Gastroesophageal sphincter (tissue), 4 donors: Measurements from ENCODE around the gene GRK1. TPM values are rescaled to one million over a fixed set of nuclear protein-coding genes. Genes with fewer than 3 reads are reported as not detected.

ENCODE experiments used
- ATAC-seq: fragments of 150-250 bp; one replicate; pipeline ENCODE4 v1.9.1; 2016; ENCODE audit warnings: mild to moderate bottlenecking, moderate library complexity
- H3K27ac ChIP-seq, 4 donors: fragments of 200-600 bp; sonication (generic) in 3 of 4; 1 replicate in 3 of 4; 2 replicates in 1 of 4; pipeline ENCODE4 v1.5.1; 2016 to 2019
- H3K27me3 ChIP-seq: fragments of 200-600 bp; sonication (generic); one replicate; pipeline ENCODE4 v1.5.1; 2019
- H3K36me3 ChIP-seq, 2 donors: fragments of 200-600 bp; sonication (generic); one replicate each; pipeline ENCODE4 v1.5.1; 2019; ENCODE audit warnings: control low read depth in 1 of 2
- H3K4me1 ChIP-seq, 3 donors: fragments of 200-600 bp; sonication (generic); 1 replicate in 2 of 3; 2 replicates in 1 of 3; pipeline ENCODE4 v1.5.1; 2016 to 2019; ENCODE audit warnings: control low read depth in 2 of 3
- H3K4me3 ChIP-seq, 2 donors: fragments of 200-600 bp; sonication (generic); one replicate each; pipeline ENCODE4 v1.5.1; 2019; ENCODE audit warnings: mild to moderate bottlenecking in 1 of 2, moderate library complexity in 1 of 2
- H3K9me3 ChIP-seq, 3 donors: fragments of 200-600 bp; sonication (generic); one replicate each; pipeline ENCODE4 v1.5.1; 2017 to 2019; ENCODE audit warnings: control low read depth in 2 of 3
- CTCF ChIP-seq, 4 experiments: fragments of 200-600 bp in 2 of 4; fragments of 450-650 bp in 2 of 4; sonication (generic) in 1 of 4; IDR thresholded peaks; one replicate each; pipeline ENCODE4 v1.5.1; 2017 to 2019; ENCODE audit warnings: antibody characterized with exemption in 4 of 4, mild to moderate bottlenecking in 2 of 4, moderate library complexity in 2 of 4
- EP300 ChIP-seq: sonication (generic); formaldehyde crosslinking; IDR thresholded peaks from one replicate; pipeline ENCODE4 v1.6.1; 2017; ENCODE audit warnings: antibody characterized with exemption, mild to moderate bottlenecking
- POLR2A ChIP-seq, 2 donors: fragments of 450-650 bp; IDR thresholded peaks; one replicate each; pipeline ENCODE4 v1.6.1; 2017; ENCODE audit warnings: antibody characterized with exemption in 2 of 2, mild to moderate bottlenecking in 2 of 2, moderate library complexity in 1 of 2
- POLR2AphosphoS5 ChIP-seq: sonication (generic); formaldehyde crosslinking; IDR thresholded peaks from one replicate; pipeline ENCODE4 v1.6.1; 2017; ENCODE audit warnings: antibody characterized with exemption
- WGBS, 2 donors: methylation state at CpG; one replicate each; pipeline ENCODE4 v1.1.5; 2018; ENCODE audit warnings: low coverage in 1 of 2; 5-methylcytosine and 5-hydroxymethylcytosine counted together
- total RNA-seq, 4 donors: library from RNA; depleted of rRNA; stranded (reverse); fragments of >200 nt; gene quantifications; one replicate each; pipeline ENCODE4 v1.1.0, GENCODE V29; 2016

GRK1 gene
- total RNA-seq, 4 donors from 2014 or later, result 0.15 TPM; not detected in 3

- no peak within 1 kb of the TSS for H3K27ac ChIP-seq
- 98% methylated on average over 6 of the region's 47 CpGs; no CpG with 5 or more reads in 1 of the 2 donors for WGBS, 2 donors
- no peaks in the 10 kb centered on the region for H3K4me1 ChIP-seq
- no peaks in the 10 kb centered on the region for H3K36me3 ChIP-seq
- ATAC-seq, result no peak
- no peaks in the 10 kb centered on the region for H3K27me3 ChIP-seq
- no peak within 1 kb of the TSS for H3K4me3 ChIP-seq
- TF ChIP-seq EP300 (no peak), POLR2AphosphoS5 (no peak), CTCF (IDR thresholded peaks at IDR 0.05) (no peak), POLR2A (IDR thresholded peaks at IDR 0.05) (no peak)
- peaks cover 0 to 20% (median 0%) of the 10 kb centered on the region in 3 donors for H3K9me3 ChIP-seq
These were observed 8.9 kb upstream of the GRK1 start, which contains the start of gene ATP4B for GRCh38 chr13:113657851-113658741. Gene ATP4B, minus strand, starts transcription at chr13:113658198. Its CDS starts 54 bp downstream, at chr13:113658144.

GRCh38 chr13:113658836-113659235 is 8.2 kb upstream of the GRK1 start:
- Histone ChIP-seq H3K36me3 (no peaks in the 10 kb centered on the region), H3K27me3 (no peaks in the 10 kb centered on the region), H3K9me3 (peaks cover 0 to 20% (median 0%) of the 10 kb centered on the region in 3 donors), H3K4me1 (no peaks in the 10 kb centered on the region), H3K27ac (no peak overlapping the region), H3K4me3 (no peak overlapping the region)
- TF ChIP-seq EP300, result no peak
- TF ChIP-seq POLR2AphosphoS5, result no peak
- TF ChIP-seq POLR2A (IDR thresholded peaks at IDR 0.05), result no peak
- no peak for TF ChIP-seq CTCF (IDR thresholded peaks at IDR 0.05)
- WGBS, 2 donors, result no CpG with 5 or more reads among the region's 14 CpGs
- ATAC-seq, result no peak

- no peak for TF ChIP-seq POLR2AphosphoS5
- TF ChIP-seq POLR2A (IDR thresholded peaks at IDR 0.05), result no peak
- no peak for TF ChIP-seq CTCF (IDR thresholded peaks at IDR 0.05)
- no peak for TF ChIP-seq EP300
- Histone ChIP-seq H3K4me1 (no peaks in the 10 kb centered on the region), H3K4me3 (no peak overlapping the region), H3K9me3 (peaks cover 0 to 20% (median 0%) of the 10 kb centered on the region in 3 donors), H3K27me3 (no peaks in the 10 kb centered on the region), H3K27ac (no peak overlapping the region), H3K36me3 (no peaks in the 10 kb centered on the region)
- no peak for ATAC-seq
- WGBS, 2 donors, result 85 to 99% methylated on average over 5 to 8 of the region's 8 CpGs
These were observed 7.7 kb upstream of the GRK1 start for GRCh38 chr13:113659337-113659736.

GRCh38 chr13:113660066-113660465 is 7.0 kb upstream of the GRK1 start:
- WGBS, 2 donors, result 67 to 72% methylated on average over 1 to 2 of the region's 3 CpGs
- H3K9me3 ChIP-seq, result peaks cover 0 to 20% (median 0%) of the 10 kb centered on the region in 3 donors
- H3K27ac ChIP-seq, result no peak overlapping the region
- no peak overlapping the region for H3K4me3 ChIP-seq
- TF ChIP-seq CTCF (IDR thresholded peaks at IDR 0.05) (no peak), EP300 (no peak), POLR2A (IDR thresholded peaks at IDR 0.05) (no peak), POLR2AphosphoS5 (no peak)
- H3K4me1 ChIP-seq, result no peaks in the 10 kb centered on the region
- peaks cover under 1% of the 10 kb centered on the region for H3K27me3 ChIP-seq
- H3K36me3 ChIP-seq, result no peaks in the 10 kb centered on the region
- ATAC-seq, result no peak

GRCh38 chr13:113661509-113661908 is 5.5 kb upstream of the GRK1 start:
- TF ChIP-seq EP300 (no peak), POLR2A (IDR thresholded peaks at IDR 0.05) (no peak), CTCF (IDR thresholded peaks at IDR 0.05) (no peak)
- Histone ChIP-seq H3K27me3 (peaks cover 7% of the 10 kb centered on the region), H3K4me3 (no peak overlapping the region), H3K27ac (no peak overlapping the region), H3K36me3 (no peaks in the 10 kb centered on the region), H3K4me1 (no peaks in the 10 kb centered on the region), H3K9me3 (peaks cover 0 to 20% (median 0%) of the 10 kb centered on the region in 3 donors)
- 93 to 96% methylated on average over 2 of the region's 2 CpGs for WGBS, 2 donors
- no peak for ATAC-seq
